Keratinocyte (primary cell): ENCODE results near the gene CERT1.

ENCODE experiments used
- EZH2 ChIP-seq: IDR thresholded peaks from one replicate; pipeline ENCODE4 v1.6.1; 2012; ENCODE audit warnings: inconsistent platforms, mild to moderate bottlenecking, low read length, moderate library complexity
- TF ChIP-seq, protein P1 (sequence below), 3 experiments: IDR thresholded peaks in 1 of 3; conservative IDR thresholded peaks in 1 of 3; optimal IDR thresholded peaks in 1 of 3; 2 replicates in 2 of 3; 3 replicates in 1 of 3; pipeline versions ENCODE3 to v1.5.1; 2011; ENCODE audit warnings: low read length in 3 of 3, mild to moderate bottlenecking in 3 of 3, moderate library complexity in 2 of 3, control low read depth in 1 of 3, inconsistent platforms in 1 of 3; ENCODE audit not compliant: insufficient read depth in 2 of 3; ENCODE audit errors: extremely low read depth in 1 of 3

DNA sequence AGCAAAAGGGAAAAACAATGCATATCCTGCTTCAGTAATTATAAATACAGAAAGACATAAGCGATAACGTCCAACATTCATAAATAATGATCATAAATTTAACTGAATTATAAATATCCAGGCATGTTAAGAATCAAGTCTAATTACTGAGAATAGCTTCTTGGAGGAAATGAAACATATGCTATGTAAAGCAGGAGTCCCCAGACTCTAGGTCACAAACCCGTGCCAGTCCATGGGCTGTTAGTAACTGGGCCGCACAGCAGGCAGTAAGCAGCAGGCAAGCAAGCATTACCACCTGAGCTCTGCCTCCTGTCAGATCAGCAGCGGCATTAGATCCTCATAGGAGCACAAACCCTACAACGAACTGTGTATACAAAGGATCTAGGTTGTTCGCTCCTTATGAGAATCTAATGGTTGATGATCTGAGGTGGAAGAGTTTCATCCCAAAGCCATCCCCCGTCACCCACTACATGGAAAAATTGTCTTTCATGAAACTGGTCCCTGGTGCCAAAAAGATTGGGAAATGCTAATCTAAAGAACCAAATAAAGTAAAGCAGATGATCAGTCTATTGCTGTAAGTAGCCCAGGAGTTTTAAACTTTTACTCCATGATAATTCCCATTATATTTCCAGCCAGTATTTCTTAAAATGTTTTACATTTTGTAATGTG, 50.4 kb downstream of the CERT1 start:
- TF ChIP-seq, protein P1, sequence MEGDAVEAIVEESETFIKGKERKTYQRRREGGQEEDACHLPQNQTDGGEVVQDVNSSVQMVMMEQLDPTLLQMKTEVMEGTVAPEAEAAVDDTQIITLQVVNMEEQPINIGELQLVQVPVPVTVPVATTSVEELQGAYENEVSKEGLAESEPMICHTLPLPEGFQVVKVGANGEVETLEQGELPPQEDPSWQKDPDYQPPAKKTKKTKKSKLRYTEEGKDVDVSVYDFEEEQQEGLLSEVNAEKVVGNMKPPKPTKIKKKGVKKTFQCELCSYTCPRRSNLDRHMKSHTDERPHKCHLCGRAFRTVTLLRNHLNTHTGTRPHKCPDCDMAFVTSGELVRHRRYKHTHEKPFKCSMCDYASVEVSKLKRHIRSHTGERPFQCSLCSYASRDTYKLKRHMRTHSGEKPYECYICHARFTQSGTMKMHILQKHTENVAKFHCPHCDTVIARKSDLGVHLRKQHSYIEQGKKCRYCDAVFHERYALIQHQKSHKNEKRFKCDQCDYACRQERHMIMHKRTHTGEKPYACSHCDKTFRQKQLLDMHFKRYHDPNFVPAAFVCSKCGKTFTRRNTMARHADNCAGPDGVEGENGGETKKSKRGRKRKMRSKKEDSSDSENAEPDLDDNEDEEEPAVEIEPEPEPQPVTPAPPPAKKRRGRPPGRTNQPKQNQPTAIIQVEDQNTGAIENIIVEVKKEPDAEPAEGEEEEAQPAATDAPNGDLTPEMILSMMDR (optimal IDR thresholded peaks at IDR 0.05 in 1 of 3, IDR thresholded peaks at IDR 0.05 in 1 of 3, conservative IDR thresholded peaks at IDR 0.05 in 1 of 3; ENCODE audit: extremely low read depth in 1 of 3, insufficient read depth in 2 of 3, low read length in 3 of 3) = no peak
- no peak for TF ChIP-seq EZH2
